ENCODE measurements around the gene UTF1.

UTF1 gene

DNA sequence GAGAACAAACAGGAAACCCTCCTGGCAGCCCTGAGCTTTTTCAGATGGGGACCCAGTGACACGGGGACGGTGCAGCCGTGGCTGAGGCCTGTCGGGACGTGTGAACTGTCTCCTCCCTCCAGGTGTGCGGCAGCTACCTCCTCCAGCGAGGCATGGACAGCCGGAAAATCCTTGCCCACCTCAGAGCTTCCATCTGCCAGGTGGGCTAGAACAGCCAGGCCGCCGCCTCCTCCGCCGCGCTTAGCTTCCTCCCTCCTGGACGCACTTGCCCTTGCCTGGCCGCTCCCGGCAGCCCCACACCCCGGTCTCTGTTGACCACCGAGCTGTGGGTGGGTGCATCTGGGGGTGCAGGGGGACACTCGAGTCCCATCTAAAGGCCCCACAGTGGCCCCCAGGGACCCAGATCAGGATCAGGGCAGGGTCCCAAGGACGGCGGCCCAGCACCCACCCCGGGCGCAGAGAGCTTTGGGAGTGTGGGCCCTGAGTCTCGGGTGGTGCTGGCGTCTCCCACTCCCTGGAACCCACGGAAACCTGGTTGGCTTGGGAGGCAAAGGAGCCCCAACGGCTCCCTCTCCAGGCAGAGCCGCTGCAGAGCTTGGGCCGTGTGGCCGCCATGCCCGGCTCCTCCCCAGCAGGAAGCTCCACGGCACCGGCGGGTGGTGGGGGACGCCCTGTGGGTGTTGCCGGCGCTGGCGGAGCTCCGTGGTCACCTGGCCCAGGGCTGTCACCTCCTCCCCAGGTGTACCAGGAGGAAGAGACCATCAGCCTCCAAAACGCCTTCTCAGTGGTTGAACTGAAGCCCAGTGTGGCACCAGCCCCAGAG is 32.9 kb upstream of the UTF1 start:
- no peak for DNase-seq (ENCODE audit: low read depth in 2 of 2)

DNA sequence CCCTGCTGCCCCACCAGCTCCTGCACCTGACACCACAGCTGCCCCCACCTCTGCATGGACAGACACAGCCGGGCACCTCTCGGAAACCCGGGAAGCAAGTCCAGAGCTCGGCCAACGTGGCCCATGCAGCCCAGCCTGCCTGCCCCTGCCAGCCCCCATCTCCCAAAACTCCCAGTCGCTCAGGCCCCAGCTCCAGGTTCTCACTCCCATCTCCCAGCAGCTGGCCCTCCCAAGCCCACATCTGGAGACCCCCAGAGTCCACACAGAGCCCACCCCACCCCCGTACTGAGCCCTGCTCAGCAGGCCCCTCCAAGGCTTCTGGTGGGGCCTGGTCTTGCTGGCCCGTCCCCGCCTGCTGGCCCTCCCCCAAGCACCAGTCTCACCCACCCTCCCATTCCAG is 32.2 kb upstream of the UTF1 start:
- no peak for DNase-seq (ENCODE audit: low read depth in 2 of 2)

DNA sequence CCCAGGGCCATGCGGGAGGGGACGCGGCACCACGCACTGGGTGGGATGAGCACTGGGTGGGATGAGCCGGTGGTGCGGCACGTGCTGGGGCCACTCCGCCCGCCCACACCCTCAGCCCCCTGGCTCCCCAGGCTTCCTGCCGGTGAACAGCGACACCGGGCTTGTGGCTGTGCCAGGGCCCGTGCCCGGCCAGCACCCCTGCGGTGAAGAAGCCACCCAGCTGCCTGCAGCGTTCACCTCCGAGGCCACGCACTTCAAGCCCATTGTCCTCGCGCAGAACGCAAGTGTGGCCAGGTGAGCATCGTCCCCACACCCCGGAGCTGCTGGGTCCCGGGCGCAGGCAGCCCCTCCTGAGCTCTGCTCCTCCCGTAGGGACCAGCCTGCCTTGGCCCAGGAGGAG is 31.8 kb upstream of the UTF1 start:
- DNase-seq (ENCODE audit: low read depth in 2 of 2) = no peak

DNA sequence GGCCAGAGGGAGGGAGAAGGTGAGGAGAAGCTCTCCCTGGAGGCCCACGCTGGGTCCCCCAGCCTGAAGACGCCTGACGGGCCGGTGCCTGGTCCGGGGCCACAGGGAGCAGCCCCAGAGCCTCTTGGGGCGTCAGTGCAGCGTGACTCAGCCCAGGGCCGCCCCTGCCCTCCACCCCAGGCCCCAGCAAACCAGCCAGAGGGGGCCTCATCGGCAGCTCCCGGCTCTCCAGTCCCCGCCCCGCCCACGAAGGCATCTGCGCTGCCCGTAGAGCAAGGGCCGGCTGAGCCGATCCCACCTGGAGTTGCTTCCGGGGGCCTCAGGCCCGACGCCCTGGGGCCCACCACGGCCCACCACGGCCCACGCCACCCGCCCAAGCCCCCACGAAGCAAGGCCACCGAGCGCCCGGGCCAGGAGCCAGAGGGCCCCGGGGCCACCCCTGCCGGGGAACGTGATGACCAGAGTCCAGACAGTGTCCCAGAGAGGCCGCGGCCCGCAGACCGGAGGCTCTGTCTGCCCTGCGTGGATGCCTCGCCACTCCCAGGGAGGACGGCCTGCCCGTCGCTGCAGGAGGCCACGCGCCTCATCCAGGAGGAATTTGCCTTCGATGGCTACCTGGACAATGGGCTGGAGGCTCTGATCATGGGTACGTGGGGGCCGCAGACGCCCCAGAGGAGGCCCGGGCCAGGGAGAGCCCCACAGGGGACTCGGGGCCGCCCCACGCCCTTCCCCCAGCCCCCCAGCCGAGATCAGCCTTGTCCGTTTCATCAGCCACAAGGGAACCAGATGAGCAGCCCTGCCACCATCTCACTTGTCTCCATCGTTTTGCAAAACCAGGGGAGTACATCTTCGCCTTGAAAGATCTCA is 31.2 kb upstream of the UTF1 start:
- DNase-seq (ENCODE audit: low read depth in 2 of 2) = no peak

DNA sequence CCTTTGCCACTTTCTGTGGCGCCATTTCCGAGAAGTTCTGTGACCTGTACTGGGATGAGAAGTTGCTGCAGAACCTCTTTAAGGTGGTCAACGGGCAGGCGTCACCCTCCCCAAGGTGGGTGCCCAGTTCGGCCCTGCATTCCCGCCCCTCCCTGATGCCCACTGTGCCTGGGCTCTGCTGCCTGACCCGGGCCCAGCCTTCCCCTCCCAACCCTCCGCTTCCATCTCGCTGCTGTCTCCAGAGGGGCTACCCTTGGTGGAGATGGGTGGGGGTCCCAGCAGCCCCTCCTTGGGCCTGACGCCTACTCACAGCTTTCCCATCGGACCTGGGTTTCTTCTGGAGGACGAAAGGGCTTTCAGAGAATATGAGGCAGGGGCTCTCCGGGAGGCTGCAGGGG is 30.5 kb upstream of the UTF1 start:
- no peak for DNase-seq (ENCODE audit: low read depth in 2 of 2)

DNA sequence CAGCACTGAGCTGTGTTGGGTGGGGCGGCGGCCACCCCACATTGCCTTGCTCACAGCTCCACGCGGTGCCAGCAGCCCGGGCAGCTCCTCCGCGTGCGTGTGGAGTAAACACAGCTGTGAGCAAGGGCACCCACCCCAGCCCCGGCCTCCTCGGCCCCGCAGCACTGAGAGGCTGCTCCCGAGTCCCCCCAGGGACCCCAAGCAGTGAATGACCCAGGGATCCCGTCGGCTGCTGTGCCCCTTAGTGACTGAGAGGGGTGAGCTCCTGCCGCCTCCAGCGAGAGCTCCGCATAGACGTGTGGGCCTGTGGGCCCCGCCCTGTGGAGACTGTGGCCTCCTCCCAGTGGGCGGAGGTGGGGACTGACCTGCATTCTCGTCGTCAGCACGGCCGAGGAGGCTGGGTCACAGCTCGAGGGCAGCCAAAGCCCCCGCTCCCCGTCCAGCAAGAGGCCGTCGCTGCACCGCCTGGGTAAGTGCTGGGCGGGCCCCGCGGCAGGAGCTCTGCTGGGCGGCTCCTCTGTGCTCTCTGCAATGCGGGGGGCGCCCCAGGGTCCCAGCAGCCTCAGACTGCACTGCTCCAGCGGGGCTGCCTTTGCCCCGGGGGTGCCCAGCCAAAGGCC is 29.9 kb upstream of the UTF1 start:
- DNase-seq (ENCODE audit: low read depth in 2 of 2) = no peak

DNA sequence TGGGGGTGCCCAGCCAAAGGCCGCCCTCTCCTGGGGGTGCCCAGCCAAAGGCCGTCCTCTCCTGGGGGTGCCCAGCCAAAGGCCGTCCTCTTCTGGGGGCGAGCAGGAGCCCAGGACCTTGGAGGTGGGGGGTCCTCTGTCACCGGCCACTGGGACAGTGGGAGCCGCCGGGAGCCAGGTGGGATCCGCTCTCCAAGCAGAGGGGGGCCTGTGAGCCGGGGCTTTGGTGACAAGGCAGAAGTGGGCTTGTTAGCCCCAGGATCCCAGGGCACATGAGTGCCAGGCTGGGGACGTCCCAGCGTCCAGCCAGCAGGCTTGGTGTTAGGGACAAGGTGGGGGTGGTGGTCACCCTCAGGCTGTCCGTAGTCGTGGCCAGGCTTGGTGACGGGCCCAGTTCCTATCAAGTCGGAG is 29.4 kb upstream of the UTF1 start:
- DNase-seq (ENCODE audit: low read depth in 2 of 2) = no peak

DNA sequence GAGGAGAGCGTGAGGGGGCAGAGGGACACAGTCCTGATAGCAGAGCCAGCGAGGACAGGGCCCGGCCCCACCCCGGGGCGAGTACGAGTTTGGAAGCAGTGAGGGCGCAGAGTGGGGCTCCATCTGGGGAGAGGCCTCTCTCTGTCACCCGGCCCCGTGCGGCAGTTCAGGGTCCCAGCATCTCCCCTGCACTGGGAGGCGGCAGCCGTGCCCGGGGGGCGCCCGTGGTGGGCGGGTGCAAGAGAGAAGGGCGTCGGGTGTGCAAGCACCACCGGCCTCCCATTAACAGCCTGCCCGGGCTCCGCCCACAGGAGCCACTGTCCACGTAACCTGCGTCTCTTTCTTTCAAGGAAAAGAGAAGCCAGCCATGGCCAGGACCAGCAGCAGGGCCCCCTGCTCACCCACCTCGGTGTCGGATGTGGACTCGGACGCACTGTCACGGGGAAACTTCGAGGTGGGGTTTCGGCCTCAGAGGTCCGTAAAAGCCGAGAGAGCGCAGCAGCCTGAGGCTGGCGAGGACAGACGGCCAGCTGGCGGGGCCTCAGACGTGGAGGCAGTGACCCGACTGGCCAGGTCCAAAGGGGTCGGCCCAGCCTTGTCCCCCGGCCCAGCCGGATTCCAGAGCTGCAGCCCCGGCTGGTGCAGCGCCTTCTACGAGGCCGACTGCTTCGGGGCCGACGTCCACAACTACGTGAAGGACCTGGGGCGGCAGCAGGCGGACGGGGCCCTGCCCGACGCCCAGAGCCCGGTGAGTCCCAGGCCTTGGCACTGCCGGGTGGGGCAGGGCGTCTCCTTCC is 28.7 kb upstream of the UTF1 start:
- DNase-seq (ENCODE audit: low read depth in 2 of 2) = no peak

DNA sequence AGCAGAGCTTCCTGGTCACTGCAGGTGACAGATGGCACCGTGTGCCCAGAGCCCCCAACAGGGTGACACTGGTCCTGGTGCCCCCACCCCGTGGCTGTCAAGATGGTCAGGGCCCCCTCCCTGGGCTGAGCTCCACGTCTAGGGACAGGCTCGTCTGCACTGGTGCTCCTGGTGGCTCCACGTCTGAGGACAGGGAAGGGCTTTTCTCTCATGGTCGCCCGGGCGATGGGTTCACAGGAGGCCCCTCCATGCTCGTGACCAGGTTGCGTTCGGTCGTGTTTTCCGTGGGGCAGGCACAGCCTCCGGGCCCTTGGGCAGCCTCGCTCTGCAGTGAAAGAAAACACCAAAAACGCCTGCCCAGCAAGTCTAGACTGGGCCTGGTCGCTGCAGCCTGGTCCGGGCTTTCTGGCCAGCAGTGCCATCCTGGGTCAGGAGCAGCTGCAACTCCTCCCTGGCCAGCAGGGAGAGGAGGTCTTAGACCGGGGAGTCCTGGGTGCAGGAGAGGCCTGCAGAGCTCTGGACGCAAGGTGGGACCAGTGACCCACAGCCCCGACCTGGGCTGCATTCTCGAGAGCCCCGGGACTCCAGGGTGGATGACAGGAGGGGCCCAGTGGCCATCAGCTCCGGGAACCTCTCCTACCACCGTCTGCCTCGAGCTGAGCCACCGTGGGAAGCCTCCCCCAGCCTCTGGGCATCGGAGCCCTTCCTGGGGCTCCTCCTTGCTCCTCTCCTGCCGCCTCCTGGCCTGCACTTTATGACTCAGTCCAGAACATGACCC is 27.9 kb upstream of the UTF1 start:
- DNase-seq (ENCODE audit: low read depth in 2 of 2) = no peak

DNA sequence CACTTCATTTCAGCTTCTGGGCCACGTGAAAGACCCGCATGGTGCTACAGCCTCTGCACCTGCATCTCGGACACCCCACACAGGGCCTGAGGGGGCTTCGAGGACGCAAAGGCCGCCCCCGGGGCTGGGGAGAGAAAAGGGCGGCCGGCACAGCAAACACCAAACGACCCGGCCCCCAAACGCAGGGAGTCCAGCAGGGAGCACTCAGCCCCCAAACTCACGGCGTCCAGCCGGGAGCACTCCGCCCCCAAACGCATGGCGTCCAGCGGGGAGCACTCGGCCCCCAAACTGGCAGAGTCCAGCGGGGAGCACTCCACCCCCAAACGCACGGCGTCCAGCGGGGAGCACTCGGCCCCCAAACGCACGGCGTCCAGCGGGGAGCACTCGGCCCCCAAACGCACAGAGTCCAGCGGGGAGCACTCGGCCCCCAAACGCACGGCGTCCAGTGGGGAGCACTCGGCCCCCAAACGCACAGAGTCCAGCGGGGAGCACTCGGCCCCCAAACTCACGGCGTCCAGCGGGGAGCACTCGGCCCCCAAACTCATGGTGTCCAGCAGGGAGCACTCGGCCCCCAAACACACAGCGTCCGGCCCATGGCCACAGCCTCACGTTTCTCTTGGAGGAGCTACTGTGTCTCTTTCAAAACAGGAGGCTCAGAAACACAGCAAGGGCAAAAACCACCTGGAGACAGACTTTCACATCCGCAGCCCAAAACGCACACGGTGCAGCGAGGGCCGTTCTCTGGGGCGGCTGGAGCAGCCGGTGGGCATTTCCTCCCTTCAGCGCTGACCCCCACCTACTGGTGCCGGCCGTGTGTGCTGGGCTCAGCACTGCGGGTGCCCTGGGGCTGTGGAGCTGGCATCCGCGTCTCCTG is 27.0 kb upstream of the UTF1 start:
- no peak for DNase-seq (ENCODE audit: low read depth in 2 of 2)

DNA sequence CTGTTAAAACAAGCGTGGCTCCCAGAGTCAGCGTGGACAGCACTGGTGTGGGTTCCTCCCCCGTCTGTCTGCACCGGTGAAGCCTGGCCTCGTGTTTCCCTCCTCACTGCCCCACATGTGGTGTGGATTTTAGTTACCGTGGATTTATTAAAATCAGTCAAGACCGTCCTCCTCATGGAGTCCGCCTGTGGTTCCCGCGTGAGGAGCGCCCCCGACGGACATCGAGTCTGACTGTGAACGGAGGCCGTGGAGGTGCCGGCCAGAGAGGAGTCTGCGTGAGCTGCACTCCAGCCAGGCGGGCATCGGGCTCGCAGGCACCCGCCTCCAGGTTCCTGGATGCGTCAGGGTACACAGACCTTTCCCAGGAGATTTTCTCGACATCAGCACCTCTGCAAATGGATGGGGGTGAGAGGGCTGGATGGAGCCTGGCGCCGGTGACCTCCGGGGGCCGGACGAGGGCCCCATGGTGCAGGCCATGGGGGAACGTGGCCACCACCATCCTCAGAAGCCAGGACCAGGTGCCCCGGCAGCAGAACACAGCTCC is 26.3 kb upstream of the UTF1 start:
- no peak for DNase-seq (ENCODE audit: low read depth in 2 of 2)

DNA sequence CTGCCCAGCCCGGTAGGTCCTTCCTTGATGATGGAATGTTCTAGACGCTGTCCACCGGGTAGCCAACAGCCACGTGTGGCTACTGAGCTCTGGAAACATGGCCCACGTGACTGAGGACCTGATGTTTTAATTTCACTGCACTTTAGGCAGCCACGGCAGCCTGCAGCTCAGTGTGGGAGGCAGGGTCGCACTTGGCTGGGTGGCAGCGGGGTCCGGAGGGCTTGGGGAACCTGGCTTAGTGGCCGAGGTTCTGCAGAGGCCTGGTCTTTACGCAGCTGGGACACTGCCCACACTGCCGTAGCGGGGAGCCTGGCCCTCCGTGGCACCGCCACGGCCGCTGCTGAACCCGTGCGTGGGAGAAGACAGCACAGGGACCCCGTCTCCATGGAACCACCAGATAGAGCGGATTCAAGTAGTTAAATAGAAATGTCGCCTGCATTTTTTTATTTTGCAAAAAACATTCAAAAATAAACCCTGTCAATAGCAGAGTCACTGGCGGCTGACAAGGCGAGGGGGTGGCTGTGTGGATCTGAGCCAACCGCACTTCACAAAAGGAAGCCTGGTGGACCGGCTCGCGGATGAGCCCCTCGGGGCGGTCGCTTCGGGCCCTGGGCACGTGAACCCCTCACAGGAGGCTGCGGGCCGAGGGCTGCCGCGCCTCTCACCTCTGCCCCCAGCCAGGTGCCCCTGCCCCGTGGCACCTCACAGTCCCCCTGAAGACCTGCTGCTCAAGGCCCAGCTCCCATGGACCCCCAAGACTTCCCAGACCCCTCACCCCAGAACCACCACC is 25.6 kb upstream of the UTF1 start:
- DNase-seq (ENCODE audit: low read depth in 2 of 2) = no peak

DNA sequence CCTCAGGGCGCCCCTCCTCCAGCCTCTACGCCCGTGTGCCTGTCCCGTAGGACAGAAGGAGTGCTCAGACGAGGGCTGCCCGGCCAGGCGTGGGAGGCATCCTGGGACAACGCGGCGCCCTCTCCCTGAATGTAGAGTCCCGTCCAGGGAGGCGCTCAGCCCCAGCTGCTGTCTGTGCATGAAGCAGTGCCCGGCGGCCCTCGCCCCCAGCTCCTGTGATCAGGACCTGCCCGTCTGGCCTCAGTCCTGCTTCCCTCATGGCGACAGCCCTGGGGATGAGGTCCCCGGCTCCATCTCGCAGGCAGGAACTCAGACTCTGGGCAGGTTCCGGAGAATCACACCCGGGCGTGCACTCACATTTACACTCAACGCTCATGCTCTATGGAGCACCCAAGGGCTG is 24.9 kb upstream of the UTF1 start:
- no peak for DNase-seq (ENCODE audit: low read depth in 2 of 2)

DNA sequence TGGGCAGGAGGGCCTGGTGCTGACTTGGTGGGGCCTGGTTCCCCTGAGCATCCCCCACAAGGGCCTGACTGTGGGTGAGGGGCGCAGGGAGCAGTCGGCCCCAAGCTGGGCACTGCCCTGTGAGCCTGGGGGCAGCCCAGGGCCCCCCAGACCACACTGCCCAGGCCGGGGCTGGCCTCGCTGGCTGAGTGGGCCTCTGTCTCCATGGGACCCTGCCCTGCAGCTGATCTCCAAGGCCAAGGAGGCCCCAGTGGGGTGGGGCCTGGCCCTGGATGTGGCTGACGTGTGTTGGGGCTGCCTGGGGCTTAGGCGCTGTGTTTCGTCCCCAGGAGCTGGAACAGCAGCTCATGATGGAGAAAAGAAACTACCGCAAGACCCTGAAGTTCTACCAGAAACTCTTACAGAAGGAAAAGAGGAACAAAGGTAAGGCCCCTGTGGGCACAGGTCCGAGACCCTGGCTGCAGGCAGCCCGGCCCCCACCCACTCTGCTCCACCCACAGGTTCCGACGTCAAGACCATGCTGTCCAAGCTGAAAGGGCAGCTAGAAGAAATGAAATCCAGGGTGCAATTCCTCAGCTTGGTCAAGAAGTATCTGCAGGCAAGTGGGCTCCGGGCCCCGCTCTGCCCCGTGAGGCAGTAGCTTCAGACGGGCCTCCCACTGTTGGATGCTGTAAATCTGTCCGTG is 23.5 kb upstream of the UTF1 start:
- DNase-seq (ENCODE audit: low read depth in 2 of 2) = no peak

DNA sequence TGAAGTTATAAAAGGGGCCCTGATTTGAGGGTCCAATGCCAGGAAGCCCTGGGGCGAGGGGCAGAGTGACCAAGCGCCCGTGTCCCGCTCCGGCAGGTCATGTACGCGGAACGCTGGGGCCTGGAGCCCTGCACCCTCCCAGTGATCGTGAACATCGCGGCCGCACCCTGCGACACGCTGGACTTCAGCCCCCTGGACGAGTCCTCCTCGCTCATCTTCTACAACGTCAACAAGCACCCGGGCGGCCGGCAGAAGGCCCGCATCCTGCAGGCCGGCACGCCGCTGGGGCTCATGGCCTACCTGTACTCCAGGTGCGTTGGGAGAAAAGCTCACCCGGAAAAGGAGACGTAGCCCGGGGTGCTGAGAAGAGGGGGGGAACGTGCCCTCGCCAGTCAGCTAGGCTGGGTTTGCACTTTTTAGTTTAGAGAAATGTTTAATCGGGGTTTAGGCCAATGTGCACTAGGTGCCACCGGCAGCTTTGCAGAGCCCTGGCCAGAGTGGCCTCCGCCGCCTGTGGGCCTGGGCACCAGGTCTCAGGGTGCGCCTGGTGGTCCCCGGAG is 22.9 kb upstream of the UTF1 start:
- no peak for DNase-seq (ENCODE audit: low read depth in 2 of 2)

DNA sequence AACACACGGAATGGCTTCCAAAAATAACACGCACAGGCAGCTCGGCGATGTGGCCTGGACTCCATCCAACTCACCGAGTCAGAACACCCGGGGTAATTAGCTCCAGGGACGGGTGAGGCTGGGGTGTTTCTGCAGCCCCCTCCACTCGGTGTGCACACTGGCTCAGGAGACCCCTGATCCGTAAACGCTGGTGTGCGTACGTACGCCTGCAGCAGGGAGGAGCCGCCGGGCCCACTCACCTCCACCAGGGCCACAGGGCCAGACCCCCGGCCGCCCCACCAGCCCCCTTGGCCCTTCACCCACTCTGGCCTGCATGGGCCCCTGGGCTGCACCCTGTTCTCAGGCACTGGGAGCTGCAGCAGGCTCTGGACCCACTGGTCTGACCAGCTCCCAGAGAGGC is 22.4 kb upstream of the UTF1 start:
- no peak for DNase-seq (ENCODE audit: low read depth in 2 of 2)

DNA sequence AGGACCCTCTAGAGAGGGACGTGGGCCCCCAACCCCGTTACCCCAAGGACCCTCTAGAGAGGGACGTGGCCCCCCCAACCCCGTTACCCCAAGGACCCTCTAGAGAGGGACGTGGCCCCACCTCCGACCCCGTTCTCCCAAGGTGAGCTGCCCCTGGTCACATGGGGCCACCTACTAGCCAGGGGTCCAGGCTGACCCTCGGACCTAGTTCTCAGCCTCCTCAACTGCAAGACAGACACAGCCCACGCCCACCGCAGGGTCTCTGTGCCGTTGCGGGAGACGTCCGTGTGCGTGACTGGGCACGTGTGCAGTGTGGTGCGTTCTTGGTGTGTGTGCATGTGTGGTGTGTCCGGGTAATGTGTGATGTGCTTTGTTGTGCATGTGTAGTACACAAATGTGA is 21.6 kb upstream of the UTF1 start:
- no peak for DNase-seq (ENCODE audit: low read depth in 2 of 2)

DNA sequence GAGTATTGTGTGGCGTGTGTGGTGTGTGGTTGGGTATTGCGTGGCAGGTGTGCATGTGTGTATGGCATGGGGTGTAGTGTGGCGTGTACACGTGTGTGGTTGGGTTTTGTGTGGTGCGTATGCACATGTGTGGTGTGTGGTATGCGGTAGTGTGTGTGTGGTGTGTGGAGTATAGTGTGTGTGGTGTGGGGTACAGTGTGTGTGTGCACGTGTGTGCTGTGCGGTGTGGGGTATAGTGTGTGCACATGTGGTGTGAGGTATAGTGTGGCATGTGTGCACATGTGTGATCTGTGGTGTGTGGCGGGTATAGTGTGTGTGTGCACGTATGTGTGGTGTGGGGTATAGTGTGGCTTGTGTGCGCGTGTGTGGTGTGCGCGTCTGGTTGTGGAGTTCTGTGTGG is 20.9 kb upstream of the UTF1 start:
- no peak for DNase-seq (ENCODE audit: low read depth in 2 of 2)

Data from stimulated activated CD8-positive, alpha-beta memory T cell treated with anti-CD3 and anti-CD28 coated beads, Interleukin-7, amount 100 ng/mL, for 4 hours (primary cell).